ENCODE results near the gene MICU1.
"Not testable (repeated sequence)": the region's sequence is repeated elsewhere in the genome, so short reads cannot be mapped to it uniquely, and the experiment has no call there.

Gene MICU1

DNA sequence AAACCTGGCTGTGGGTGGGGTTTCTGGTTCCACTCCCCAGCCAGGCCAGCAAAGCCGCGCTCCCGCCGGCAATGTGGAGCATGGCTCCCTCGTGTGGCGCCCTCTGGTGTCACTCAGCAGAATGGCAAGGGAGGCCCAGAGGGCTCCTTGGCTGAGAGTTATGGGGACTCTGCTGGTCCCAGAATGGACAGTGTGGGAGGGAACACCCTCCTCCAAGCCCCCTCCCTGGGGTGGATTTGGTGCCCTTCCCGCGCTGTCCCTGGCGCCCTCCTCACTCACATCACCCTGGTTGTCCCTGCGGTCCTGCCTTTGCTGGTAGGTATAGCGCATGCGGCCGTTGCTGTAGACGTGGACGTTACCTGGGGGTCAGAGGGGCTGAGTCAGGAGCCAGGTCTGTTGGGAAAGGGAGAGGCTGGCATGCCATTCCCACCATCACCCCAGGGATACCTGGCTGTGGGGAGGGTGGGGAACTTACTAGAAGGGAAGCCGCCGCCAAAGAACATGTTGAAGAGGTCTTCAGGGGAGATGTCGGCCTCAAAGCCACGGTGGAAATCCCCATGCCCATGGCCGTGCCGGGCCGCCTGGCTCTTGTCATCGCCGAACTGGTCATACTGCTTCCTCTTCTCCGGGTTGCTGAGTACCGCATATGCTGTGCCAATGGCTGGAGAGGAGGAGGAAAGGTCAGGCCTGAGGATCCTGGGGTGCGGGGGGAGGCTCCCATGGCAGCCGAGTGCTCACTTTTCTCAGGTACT is 285.2 kb downstream of the MICU1 start:
- DNase-seq (ENCODE audit: low spot score): peak; percentile 76

DNA sequence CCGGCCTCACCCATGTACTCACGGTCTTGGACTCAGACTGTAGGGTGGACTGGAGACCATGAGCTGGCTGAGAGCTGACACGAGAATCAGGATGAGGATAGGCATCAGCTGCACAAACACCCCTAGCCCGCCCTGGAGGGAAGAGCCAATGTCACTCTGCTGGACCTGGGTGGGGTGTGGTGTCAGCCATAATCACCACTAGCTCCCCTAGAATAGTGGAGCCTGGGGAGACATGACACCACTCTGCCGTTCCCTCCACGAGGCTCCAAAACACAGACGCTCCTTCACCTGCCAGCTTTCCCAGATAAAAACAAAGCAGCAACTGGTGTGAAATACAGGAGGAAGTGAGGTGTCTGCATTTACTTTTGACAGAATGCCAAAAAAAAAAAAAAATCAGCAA is 287.7 kb downstream of the MICU1 start:
- no peak for DNase-seq (ENCODE audit: low spot score)

- no peak for DNase-seq (ENCODE audit: low spot score)
These were observed 288.2 kb downstream of the MICU1 start for GRCh38 chr10:72337722-72338121.

DNA sequence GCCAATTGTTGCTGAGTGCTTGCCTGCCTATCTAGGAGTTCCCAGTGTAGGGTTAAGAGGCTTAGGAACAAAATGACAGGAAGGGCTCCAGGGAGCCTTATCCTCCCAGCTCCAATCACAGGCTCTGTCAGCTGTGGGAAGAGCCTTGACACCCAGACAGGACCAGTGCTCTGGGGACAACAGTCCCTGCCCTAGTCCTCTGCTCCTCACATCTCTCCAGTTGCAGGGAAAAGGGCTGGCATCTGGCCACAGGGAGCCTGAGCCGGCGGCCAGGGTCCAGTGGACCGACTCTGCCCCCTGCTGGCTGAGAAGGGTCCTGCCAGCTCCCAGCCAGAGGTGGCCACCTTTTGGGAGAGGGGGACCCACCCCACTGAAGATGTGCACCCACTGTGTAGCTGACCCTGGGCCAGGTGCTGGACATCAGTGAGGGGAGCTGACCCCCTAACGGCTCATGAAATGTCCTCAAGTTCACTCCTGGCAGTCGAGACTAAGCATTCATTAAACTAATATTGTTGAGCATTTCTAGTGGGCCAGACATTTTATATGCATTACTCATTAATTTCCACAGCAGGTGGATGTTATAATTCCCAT is 288.7 kb downstream of the MICU1 start:
- peak; percentile 56 for DNase-seq (ENCODE audit: low spot score)

GRCh38 chr10:72336259-72337038 is 289.4 kb downstream of the MICU1 start:
- no peak for DNase-seq (ENCODE audit: low spot score)

DNA sequence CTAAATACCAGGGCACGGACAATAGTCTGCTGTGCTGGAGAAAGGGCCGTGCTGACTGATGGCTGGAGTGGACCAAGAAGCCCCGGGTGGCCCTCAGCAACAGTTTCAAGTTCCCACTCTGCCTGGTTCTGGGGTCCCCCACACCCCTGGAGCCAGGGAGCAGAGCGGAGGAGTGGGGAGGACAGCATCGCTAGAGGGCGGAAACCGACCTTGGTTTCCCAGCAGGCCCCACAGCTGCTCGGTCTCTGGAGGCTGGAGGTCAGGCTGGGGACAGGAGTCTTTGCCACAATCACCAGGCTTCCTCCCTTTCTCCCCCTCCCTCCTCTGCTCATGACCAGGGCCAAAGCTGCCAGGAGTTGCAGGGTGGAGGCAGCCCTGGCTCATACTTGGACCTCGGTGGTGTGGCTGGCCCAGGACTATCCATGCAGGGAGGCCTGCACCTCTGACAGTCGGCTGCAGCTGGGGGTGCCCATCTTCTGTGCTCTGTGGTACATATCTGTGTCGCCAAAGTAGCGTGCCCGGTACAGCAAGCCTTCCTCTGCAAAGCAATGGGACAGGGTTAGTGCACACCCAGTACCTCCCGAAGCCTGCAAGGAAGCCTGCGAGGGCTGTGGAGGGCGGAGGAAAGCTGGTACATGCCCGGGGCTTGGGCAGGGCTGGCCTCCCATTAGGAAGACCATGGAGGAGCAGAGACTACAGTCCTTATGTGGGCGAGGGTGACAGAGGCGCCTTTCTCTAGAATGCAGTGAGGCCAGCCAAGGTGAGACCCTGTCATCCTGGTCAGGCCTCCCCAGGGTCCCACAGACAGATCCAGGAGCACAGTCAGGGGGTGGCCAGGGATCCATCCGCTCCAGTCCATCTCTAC is 290.3 kb downstream of the MICU1 start:
- DNase-seq (ENCODE audit: low spot score): no peak

GRCh38 chr10:72334825-72335393 is 291.0 kb downstream of the MICU1 start:
- DNase-seq (ENCODE audit: low spot score): peak; percentile 65

DNA sequence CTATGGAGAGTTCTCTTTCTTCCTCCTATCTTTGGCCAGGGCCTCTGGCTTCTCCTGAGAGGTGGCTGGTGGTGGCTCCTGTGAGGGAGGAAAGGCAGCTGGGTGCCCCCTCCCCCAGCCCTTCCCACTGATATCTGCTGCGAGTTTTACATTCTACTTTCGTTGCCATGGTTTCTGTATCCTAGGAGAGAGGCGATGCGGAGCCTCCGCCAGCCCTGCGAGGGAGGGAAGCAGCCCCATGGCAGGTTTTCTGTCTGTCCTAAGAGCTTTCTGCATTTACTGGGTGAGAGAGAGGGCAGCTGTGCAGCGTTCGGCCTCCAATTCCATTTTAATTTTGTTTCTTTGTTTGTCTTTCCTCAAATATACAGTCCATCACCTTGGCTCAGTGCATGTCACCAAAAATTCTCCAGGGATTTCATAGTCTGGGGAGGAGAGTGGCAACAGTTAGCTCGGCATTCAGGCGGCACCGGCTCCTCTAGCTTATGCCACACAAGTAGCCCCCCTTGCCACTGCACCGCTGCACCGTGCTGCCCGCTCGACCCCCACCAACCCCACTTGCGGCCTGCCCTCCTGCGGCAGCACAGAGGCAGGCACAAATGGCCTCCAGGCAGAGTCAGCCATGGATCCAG is 291.6 kb downstream of the MICU1 start:
- no peak for DNase-seq (ENCODE audit: low spot score)

GRCh38 chr10:72333112-72334015 is 292.5 kb downstream of the MICU1 start:
- no peak for DNase-seq (ENCODE audit: low spot score)

- no peak for DNase-seq (ENCODE audit: low spot score)
These were observed 293.3 kb downstream of the MICU1 start for GRCh38 chr10:72332423-72333111.

DNA sequence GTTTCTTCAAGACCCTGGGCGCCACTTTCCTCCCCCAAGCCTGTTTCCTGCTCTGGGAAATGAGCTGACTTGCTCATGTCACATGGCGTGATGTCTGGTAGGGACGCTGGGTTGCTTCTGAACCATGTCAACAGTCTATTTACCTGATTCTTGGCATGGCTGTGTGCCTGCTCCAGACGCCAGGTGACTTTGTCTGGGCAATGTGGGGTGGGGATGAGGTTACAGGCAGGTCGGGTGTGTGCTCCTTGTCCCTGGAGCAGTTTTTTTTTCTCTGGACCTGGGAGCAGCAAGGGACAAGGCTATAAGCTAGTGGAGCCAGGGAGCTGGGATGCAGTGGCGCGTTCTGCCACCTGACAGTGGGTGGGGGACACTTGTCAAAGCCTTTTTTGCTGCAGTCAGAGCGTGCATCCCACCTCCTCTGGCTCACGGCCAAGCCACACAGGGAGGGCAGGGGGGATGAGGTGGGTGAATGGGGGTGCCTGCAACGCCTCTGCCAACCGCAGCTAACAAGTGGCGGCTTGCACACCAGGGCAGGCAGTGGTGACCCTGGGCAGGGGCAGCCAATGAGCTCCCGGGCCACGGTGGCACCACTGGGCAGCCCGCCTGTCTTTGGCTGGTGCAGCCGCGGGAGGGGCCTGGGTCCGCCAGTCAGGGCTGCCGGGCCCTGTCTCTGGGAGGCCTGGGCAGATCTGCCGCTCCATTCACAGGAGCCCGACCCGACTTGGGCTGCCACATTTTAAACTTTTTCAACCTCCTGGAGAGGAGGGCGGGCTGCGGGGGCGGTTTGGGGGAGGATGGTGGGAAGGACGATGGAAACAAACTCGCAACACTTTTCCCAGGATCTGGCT is 294.1 kb downstream of the MICU1 start:
- peak; percentile 90 for DNase-seq (ENCODE audit: low spot score)

GRCh38 chr10:72330069-72330426 is 295.8 kb downstream of the MICU1 start:
- DNase-seq (ENCODE audit: low spot score): no peak

DNA sequence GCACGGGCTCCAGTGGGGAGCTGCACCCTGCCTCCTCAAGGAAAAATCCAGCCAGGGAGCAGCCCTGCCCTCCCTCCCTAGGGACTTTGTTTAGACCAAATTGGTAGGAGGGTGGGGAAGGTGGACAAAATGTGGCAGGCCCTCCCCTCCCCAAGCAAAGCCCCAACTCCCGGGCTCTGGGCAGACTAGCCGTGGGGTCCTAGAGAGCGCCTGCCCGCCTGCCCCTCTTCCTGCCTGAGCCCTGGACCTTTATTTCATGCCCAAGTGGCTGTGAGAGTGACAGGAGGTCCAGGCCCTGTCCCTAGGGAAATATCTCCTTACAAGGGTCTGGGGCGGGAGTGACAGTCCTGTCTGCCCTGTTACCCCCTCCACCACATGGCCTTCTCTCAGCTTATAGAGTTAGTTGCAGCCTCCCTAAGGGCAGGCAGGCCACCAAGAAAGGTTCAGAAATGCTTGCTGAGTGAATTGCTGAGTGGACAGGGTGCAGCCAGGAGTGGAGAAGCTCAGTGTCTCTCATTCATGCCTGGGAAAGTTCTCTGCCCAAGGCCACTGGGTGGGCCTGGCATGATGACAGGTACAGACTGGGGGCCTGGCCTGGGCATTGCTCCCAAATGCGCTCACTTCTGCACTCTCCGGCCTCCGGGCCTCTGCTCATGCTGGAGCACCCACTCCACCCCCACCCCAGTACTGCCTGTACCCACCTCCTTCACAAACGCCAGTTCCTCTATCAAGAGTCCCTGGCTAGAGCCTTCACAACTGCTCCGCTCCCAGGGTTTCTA is 296.4 kb downstream of the MICU1 start:
- DNase-seq (ENCODE audit: low spot score): no peak

- DNase-seq (ENCODE audit: low spot score): no peak
These were observed 297.1 kb downstream of the MICU1 start for GRCh38 chr10:72328829-72329204.

DNA sequence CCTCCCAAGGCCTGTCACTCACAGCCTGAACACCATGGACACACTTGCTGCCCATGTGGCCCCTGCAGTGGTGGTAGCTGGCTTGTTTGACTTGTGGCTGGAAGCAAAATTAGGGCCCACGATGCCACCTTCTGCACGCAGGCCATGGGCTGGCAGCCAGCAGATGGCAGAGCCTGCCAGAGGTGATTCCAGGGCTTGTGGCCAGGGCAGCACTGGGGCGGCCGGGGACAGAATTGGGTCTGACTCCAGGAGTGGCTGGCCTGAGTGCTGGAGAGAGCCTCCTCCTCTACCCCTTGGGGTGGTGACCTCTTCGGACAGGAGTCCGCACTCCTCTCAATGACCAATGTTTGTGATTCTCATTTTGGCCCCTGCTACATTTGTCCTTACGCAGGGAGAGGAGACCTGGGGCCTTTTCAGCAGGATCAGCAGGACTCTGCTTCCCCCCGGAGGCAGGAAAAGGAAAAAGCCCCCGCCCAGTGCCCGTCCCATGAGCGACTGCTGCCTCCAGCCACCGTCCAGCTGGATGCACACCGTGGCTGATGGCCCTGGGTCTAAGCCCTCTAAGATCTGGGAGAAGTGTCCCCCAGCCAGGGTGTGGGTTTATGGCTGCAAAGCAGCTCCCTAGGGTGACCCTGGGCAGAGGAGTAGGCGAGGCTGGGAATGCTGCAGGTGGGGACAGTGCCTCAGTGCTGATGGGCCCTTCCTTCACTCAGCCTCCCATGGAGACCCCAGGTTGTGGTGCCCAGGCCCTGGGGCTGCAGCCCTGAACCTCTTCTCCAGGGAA is 297.6 kb downstream of the MICU1 start:
- DNase-seq (ENCODE audit: low spot score): no peak

DNA sequence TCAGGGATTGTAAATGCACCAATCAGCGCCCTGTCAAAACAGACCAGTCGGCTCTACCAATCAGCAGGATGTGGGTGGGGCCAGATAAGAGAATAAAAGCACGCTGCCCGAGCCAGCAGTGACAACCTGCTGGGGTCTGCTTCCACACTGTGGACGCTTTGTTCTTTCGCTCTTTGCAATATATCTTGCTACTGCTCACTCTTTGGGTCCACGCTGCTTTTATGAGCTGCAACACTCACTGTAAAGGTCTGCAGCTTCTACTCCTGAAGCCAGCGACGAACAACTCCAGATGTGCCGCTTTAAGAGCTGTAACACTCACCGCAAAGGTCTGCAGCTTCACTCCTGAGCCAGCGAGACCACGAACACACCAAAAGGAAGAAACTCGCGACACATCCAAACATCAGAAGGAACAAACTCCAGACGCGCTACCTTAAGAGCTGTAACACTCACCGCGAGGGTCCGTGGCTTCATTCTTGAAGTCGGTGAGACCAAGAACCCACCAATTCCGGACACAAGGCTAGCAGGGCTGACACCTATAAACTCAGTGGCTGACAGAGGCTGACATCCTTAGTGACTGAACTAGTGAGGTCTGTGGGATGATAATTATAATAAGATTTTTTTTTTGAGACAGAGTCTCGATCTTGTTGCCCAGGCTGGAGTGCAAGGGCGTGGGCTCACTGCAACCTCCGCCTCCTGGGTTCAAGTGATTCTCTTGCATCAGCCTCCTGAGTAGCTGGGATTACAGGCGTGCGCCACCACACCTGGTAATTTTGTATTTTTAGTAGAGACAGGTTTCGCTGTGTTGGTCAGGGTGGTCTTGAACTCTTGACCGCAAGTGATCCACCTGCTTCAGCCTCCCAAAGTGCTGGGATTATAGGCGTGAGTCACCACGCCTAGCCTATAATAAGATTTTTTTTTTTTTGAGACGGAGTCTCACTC is 298.9 kb downstream of the MICU1 start:
- not testable (repeated sequence) for DNase-seq (ENCODE audit: low spot score)

All from germinal center (tissue), 1 donor.